ENCODE data around the gene OVOL1. TPM values are rescaled to one million over a fixed set of nuclear protein-coding genes. Genes with fewer than 3 reads are reported as not detected.

OVOL1 gene
- total and polyA plus RNA-seq, 2 donors (not counting 1 experiment from before 2014, with no cell fraction given): 0.15 to 0.66 TPM

GRCh38 chr11:65806979-65807378 is 20.1 kb downstream of the OVOL1 start:
- CTCF ChIA-PET: interaction anchor here (0.7 to 2.1 kb wide), 4 partner anchors 10 to 158 kb away, joined by 3 to 7 read pairs (median 4); no protein-coding TSS in a partner anchor
- Histone ChIP-seq H3K27ac (ENCODE audit: low read length in 2 of 2) (no peak overlapping the region), H3K4me3 (ENCODE audit: control extremely low read depth in 1 of 5, extremely low read depth in 1 of 5, insufficient read depth in 1 of 5, low read depth in 2 of 5, low read length in 4 of 5) (no peak overlapping the region), H3K27me3 (replicated peaks in 1 of 4; ENCODE audit: control extremely low read depth in 1 of 4, control insufficient read depth in 3 of 4, insufficient read depth in 4 of 4, low read length in 3 of 4) (peaks cover 0 to 20% (median 8%) of the 10 kb centered on the region in 4 experiments), H4K20me1 (ENCODE audit: control insufficient read depth, insufficient read depth, low read length, poor library complexity, severe bottlenecking) (no peaks in the 10 kb centered on the region), H3K9me3 (ENCODE audit: control extremely low read depth in 1 of 3, control insufficient read depth in 2 of 3, insufficient read depth in 1 of 3, low read length in 2 of 3) (peaks cover 0 to 2% (median 0%) of the 10 kb centered on the region in 3 donors), H2AFZ (ENCODE audit: insufficient read depth, low read depth, low read length, poor library complexity, severe bottlenecking) (no peak overlapping the region), H3K4me2 (replicated peaks; ENCODE audit: low read depth, low read length, poor library complexity, severe bottlenecking) (no peak overlapping the region), H3K9ac (ENCODE audit: low read length) (no peak overlapping the region), H3K36me3 (replicated peaks in 1 of 2; ENCODE audit: control extremely low read depth in 1 of 2, control insufficient read depth in 1 of 2, extremely low read depth in 1 of 2, insufficient read depth in 2 of 2, low read length in 1 of 2) (no peaks in the 10 kb centered on the region), H3K4me1 (ENCODE audit: control insufficient read depth in 2 of 2, insufficient read depth in 2 of 2, low read length in 2 of 2) (peaks cover 0 to 2% of the 10 kb centered on the region in 2 donors), H3K79me2 (ENCODE audit: control insufficient read depth, insufficient read depth, low read length) (no peaks in the 10 kb centered on the region)
- ATAC-seq (ENCODE audit: low read depth) (no peak), DNase-seq (no peak)
- Mint-ChIP-seq H3K27me3 (peaks cover 13% of the 10 kb centered on the region), H3K9me3 (ENCODE audit: insufficient read depth) (no peaks in the 10 kb centered on the region), H3K4me1 (peaks cover 7% of the 10 kb centered on the region), H3K27ac (no peak overlapping the region), H3K4me3 (no peak overlapping the region)
- POLR2A ChIA-PET: no interaction called here
- intact Hi-C loops (cut with micrococcal nuclease): no loop called here
- 82% methylated on average over 5 of the region's 6 CpGs for WGBS (ENCODE audit: insufficient coverage)
- TF ChIP-seq EZH2 (IDR thresholded peaks at IDR 0.05; ENCODE audit: borderline replicate concordance, insufficient read depth, low read depth, low read length, poor library complexity, severe bottlenecking): no peak
- TF ChIP-seq CTCF (IDR thresholded peaks at IDR 0.05): no peak

DNA sequence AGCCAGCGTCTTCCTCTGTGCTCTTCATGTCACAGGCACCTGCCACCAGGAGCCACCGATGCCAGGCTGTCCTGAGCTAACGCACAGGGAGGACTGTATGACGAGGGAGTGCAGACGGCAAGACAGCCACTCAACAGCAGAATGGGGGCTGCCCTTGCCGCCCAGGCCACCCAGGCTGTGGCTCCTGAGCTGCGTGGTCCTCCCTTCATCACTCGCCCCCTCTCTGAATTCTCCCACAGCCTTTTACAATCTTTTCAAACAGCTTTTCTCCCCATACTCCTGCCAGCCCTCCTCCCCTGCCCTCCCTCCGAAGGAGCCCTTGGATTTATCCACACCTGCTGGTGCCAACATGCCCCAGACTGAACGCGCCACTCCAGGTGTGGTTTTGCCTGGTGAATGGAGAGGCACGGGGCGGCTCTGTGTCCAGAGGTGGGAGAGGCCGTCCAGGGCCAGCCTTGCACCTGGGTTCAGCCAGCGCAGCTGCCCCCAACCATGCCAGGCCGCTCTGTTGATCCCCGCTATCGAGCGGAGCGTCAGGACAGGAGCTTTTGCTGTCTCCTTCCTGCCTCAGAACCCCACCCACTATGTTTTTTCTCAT is 22.0 kb downstream of the OVOL1 start:
- Mint-ChIP-seq H3K4me1 (no peaks in the 10 kb centered on the region), H3K9me3 (ENCODE audit: insufficient read depth) (no peaks in the 10 kb centered on the region), H3K27ac (no peak overlapping the region), H3K27me3 (peaks cover 4% of the 10 kb centered on the region), H3K4me3 (no peak overlapping the region)
- Histone ChIP-seq H4K20me1 (ENCODE audit: control insufficient read depth, insufficient read depth, low read length, poor library complexity, severe bottlenecking) (no peaks in the 10 kb centered on the region), H3K4me1 (ENCODE audit: control insufficient read depth in 2 of 2, insufficient read depth in 2 of 2, low read length in 2 of 2) (no peaks in the 10 kb centered on the region), H3K79me2 (ENCODE audit: control insufficient read depth, insufficient read depth, low read length) (no peaks in the 10 kb centered on the region), H3K4me2 (replicated peaks; ENCODE audit: low read depth, low read length, poor library complexity, severe bottlenecking) (no peak overlapping the region), H3K27ac (ENCODE audit: low read length in 2 of 2) (no peak overlapping the region), H3K4me3 (ENCODE audit: control extremely low read depth in 1 of 5, extremely low read depth in 1 of 5, insufficient read depth in 1 of 5, low read depth in 2 of 5, low read length in 4 of 5) (no peak overlapping the region), H3K9me3 (ENCODE audit: control extremely low read depth in 1 of 3, control insufficient read depth in 2 of 3, insufficient read depth in 1 of 3, low read length in 2 of 3) (peaks cover 0 to under 1% (median 0%) of the 10 kb centered on the region in 3 donors), H2AFZ (ENCODE audit: insufficient read depth, low read depth, low read length, poor library complexity, severe bottlenecking) (no peak overlapping the region), H3K9ac (ENCODE audit: low read length) (no peak overlapping the region), H3K36me3 (replicated peaks in 1 of 2; ENCODE audit: control extremely low read depth in 1 of 2, control insufficient read depth in 1 of 2, extremely low read depth in 1 of 2, insufficient read depth in 2 of 2, low read length in 1 of 2) (no peaks in the 10 kb centered on the region), H3K27me3 (replicated peaks in 1 of 4; ENCODE audit: control extremely low read depth in 1 of 4, control insufficient read depth in 3 of 4, insufficient read depth in 4 of 4, low read length in 3 of 4) (peaks cover 0 to 8% (median 3%) of the 10 kb centered on the region in 4 experiments)
- DNase-seq (no peak), ATAC-seq (ENCODE audit: low read depth) (no peak)
- TF ChIP-seq EZH2 (IDR thresholded peaks at IDR 0.05; ENCODE audit: borderline replicate concordance, insufficient read depth, low read depth, low read length, poor library complexity, severe bottlenecking) (no peak), CTCF (IDR thresholded peaks at IDR 0.05) (no peak)
- POLR2A ChIA-PET: no interaction called here
- WGBS (ENCODE audit: insufficient coverage): 87% methylated on average over 18 of the region's 20 CpGs
- intact Hi-C loops (cut with micrococcal nuclease): no loop called here
- CTCF ChIA-PET: interaction anchor here (0.5 to 1.0 kb wide), 2 partner anchors 20 to 213 kb away, joined by 3 to 4 read pairs; no protein-coding TSS in a partner anchor
